GM13976 (cell line): Measurements from ENCODE around the gene EYS.

Experiments used
- DNase-seq: peaks from one replicate; pipeline ENCODE4 v3.0.0; 2012; ENCODE audit warnings: low spot score
- in situ Hi-C: fragments of 300-500 bp; cut with MboI; formaldehyde crosslinking; loops from one replicate; pipeline ENCODE4 v1.12.0; 2022; ENCODE audit warnings: low sequenced_read_pairs, mixed read lengths, inconsistent platforms; ENCODE audit not compliant: unreplicated experiment
- TF ChIP-seq, protein P1 (sequence below): IDR thresholded peaks from 2 replicates; pipeline ENCODE4 v1.5.1; 2012; ENCODE audit warnings: borderline replicate concordance, mild to moderate bottlenecking; ENCODE audit not compliant: insufficient read depth; ENCODE audit errors: extremely low read depth, missing control alignments, control extremely low read depth

EYS gene

DNA sequence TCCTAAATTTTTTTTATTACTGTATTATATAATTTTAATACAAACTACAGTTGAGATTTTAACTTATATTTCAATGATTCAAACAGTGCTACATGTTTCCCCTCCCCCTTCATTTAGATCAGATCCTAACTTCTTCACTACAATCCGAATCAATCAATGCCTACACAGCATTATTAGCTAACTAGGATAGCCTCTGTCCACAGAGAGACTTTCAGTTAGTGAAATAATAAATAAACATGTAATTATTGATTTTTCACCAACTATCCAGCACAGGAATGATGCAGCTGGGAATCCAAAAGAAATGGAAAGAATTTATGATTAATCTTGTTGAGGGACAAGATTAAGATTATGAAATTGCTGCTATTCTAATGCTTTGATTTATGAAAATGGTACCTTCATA is 1907.7 kb downstream of the EYS start:
- TF ChIP-seq, protein P1, sequence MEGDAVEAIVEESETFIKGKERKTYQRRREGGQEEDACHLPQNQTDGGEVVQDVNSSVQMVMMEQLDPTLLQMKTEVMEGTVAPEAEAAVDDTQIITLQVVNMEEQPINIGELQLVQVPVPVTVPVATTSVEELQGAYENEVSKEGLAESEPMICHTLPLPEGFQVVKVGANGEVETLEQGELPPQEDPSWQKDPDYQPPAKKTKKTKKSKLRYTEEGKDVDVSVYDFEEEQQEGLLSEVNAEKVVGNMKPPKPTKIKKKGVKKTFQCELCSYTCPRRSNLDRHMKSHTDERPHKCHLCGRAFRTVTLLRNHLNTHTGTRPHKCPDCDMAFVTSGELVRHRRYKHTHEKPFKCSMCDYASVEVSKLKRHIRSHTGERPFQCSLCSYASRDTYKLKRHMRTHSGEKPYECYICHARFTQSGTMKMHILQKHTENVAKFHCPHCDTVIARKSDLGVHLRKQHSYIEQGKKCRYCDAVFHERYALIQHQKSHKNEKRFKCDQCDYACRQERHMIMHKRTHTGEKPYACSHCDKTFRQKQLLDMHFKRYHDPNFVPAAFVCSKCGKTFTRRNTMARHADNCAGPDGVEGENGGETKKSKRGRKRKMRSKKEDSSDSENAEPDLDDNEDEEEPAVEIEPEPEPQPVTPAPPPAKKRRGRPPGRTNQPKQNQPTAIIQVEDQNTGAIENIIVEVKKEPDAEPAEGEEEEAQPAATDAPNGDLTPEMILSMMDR = no peak
- in situ Hi-C loops = no loop called here
- DNase-seq = no peak

DNA sequence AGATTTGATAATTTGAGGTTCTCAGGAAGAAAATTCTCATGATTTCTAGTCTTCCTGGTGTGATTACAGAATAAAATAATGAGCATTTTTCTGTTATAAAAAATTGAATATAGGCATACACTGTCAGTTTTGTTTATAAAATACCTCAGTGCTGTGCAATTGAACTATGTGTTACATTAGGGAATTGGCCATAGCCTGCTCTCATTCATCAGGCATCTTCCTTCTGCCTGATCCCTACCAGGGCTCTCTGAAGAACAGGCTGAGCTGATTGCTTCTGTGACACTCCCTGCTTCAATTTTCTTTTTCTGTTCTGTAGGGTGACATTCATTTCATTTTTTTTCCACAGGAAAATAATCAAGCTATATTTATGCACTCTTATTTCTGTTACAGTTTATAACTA is 1908.6 kb downstream of the EYS start:
- TF ChIP-seq, protein P1 = no peak
- in situ Hi-C loops = no loop called here

DNA sequence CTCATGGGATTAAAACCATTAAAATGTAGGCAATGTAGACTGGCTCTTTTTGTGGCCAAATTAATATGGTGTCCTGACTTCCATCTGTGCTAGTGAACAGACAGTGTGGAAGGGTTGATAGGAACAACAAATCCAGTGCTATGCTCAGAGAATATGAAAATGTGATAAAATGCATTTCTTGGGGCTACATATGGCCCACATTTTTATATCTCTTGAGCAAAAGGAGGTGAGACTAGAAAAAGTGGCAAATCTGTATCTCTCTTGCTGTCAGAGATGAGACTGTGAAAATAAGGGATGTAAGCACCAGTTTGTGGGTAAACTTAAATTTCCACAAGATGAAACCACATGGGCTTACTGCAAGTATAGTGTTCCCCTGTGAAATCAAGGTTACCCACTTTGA is 1909.3 kb downstream of the EYS start:
- TF ChIP-seq, protein P1 = no peak
- in situ Hi-C loops = no loop called here
- DNase-seq = no peak

More for the DNA sequence above, 1908.6 kb downstream of the EYS start:
- no peak for DNase-seq

DNA sequence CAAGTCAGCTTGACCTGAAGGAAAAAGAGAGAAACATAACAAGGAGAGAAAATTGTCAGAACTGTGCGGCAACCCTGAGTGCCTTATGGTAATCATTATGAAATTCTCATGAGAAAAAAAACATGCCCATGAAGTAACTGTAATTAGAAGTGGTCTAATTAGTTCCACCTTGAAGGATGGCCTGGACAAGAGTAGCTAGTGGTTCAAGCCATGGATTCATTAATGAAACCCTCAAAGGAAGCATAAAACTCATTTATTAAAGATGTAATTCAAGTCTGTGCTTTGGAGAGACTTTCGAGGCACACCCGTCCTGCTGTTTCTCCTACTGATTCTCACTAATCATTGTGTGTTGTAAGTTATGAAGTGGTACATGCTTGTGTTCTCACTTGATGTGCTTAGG is 1911.2 kb downstream of the EYS start:
- TF ChIP-seq, protein P1 = no peak
- in situ Hi-C loops = no loop called here
- DNase-seq = no peak

DNA sequence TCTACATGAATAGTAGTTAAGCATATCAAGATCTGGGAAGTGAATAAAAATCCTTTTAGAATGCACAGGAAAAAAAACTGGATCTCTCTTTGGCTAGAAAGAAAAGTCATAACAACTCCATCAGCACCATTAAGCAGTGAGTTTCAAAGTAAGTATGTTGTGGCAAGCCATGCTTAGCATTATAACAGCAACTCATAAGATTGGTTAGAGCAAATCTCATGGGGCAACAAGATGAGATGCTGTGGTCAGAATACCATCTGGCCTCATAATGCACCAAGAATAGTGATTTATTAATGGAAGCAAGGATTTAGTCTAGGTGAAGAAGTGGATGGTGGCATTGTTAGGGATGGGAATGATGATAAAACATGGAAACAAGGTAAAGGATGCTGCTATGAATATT is 1912.0 kb downstream of the EYS start:
- in situ Hi-C loops = no loop called here
- TF ChIP-seq, protein P1 = no peak
- no peak for DNase-seq

DNA sequence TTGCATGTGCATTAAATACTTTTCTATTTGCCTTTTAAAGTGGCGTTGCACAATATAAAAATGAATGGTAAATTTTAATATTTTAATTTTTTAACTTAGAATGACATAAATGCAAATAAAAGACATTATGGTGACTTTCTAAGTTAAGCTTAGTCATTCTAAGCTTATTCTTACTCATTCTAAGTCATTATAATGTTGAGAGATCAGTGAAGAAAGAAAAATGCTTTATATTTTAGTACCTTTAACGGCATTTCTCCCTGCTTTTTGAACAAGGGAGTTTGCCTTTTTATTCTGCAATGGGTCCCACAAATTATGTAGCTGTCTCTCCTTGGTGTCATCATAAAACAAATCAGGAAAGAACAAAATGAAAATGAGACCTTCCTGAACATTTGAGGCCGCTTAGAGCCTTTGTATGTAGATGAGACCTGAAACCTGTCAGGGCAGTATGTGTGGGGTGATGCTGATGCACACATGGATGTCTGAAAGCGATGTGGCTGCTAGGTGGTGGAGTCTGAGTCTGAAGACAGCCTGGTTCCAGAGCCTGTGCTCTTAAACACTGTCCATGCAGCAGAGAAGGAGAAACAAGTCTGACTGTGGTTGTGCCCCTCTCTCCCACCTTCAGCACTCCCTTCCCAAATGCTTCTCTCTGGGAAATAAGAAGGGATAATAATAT is 1913.4 kb downstream of the EYS start:
- TF ChIP-seq, protein P1 = no peak
- DNase-seq = no peak
- in situ Hi-C loops = no loop called here
